NT2/D1 (cell line): ENCODE data around the gene ASB18.

Experiments used
- SUZ12 ChIP-seq: IDR thresholded peaks from 2 replicates; pipeline ENCODE4 v1.6.1; 2011; ENCODE audit not compliant: insufficient read length, insufficient read depth; ENCODE audit errors: extremely low read depth
- YY1 ChIP-seq: IDR thresholded peaks from 2 replicates; pipeline ENCODE4 v1.6.1; 2011; ENCODE audit not compliant: insufficient read length, insufficient read depth
- ZNF274 ChIP-seq: IDR thresholded peaks from 2 replicates; pipeline ENCODE4 v1.6.1; 2011; ENCODE audit warnings: mild to moderate bottlenecking, low read depth, low read length

GRCh38 chr2:236303935-236304334, 39.7 kb upstream of the ASB18 start:
- TF ChIP-seq SUZ12 (no peak), YY1 (no peak), ZNF274 (no peak)
